Stomach smooth muscle (tissue), 2 donors: ENCODE results near the gene RC3H1.
"Not testable (repeated sequence)": the region's sequence is repeated elsewhere in the genome, so short reads cannot be mapped to it uniquely, and the experiment has no call there.

Experiments used
- H3K27ac ChIP-seq: one replicate; pipeline ENCODE4 v1.7.0; 2013; ENCODE audit warnings: mild to moderate bottlenecking, low read length, inconsistent platforms
- H3K27me3 ChIP-seq, 2 donors: one replicate each; pipeline ENCODE4 v1.7.0; 2013; ENCODE audit warnings: low read length in 2 of 2; ENCODE audit not compliant: insufficient read depth in 2 of 2, control insufficient read depth in 1 of 2
- H3K36me3 ChIP-seq, 2 donors: one replicate each; pipeline ENCODE4 v1.7.0; 2013; ENCODE audit warnings: low read length in 2 of 2; ENCODE audit not compliant: control insufficient read depth in 2 of 2, insufficient read depth in 2 of 2
- H3K4me1 ChIP-seq: one replicate; pipeline ENCODE4 v1.7.0; 2013; ENCODE audit warnings: low read length; ENCODE audit not compliant: control insufficient read depth, insufficient read depth
- H3K4me3 ChIP-seq, 2 donors: one replicate each; pipeline ENCODE4 v1.7.0; 2013; ENCODE audit warnings: low read length in 2 of 2
- H3K9ac ChIP-seq, 2 donors: one replicate each; pipeline ENCODE4 v1.7.0; 2013; ENCODE audit warnings: low read length in 2 of 2, mild to moderate bottlenecking in 1 of 2
- H3K9me3 ChIP-seq, 2 donors: one replicate each; pipeline ENCODE4 v1.7.0; 2013; ENCODE audit warnings: low read length in 2 of 2; ENCODE audit not compliant: control insufficient read depth in 2 of 2
- donor health status: healthy.
- donor health status: Pancreatic carcinoma.

The RC3H1 gene

GRCh38 chr1:174000371-174000770 lies 21.8 kb downstream of the RC3H1 start:
- Histone ChIP-seq H3K4me1 (no peaks in the 10 kb centered on the region), H3K27me3 (no peaks in the 10 kb centered on the region), H3K9ac (no peak overlapping the region), H3K27ac (no peak overlapping the region), H3K9me3 (no peaks in the 10 kb centered on the region), H3K36me3 (peaks cover 0 to 6% of the 10 kb centered on the region in 2 donors), H3K4me3 (no peak overlapping the region)

GRCh38 chr1:173997791-173998190 lies 24.4 kb downstream of the RC3H1 start:
- Histone ChIP-seq H3K36me3 (peaks cover under 1 to 7% of the 10 kb centered on the region in 2 donors), H3K27me3 (no peaks in the 10 kb centered on the region), H3K4me1 (no peaks in the 10 kb centered on the region), H3K9me3 (no peaks in the 10 kb centered on the region), H3K4me3 (no peak overlapping the region), H3K9ac (no peak overlapping the region), H3K27ac (no peak overlapping the region)

- Histone ChIP-seq H3K27ac (no peak overlapping the region), H3K4me3 (no peak overlapping the region), H3K9ac (no peak overlapping the region), H3K36me3 (peaks cover 7 to 15% of the 10 kb centered on the region in 2 donors), H3K4me1 (no peaks in the 10 kb centered on the region), H3K9me3 (no peaks in the 10 kb centered on the region), H3K27me3 (no peaks in the 10 kb centered on the region)
These were observed 25.2 kb downstream of the RC3H1 start for GRCh38 chr1:173996995-173997394.

- H3K9ac ChIP-seq = no peak overlapping the region
- H3K4me3 ChIP-seq = no peak overlapping the region
- no peaks in the 10 kb centered on the region for H3K4me1 ChIP-seq
- no peaks in the 10 kb centered on the region for H3K27me3 ChIP-seq
- no peak overlapping the region for H3K27ac ChIP-seq
- no peaks in the 10 kb centered on the region for H3K9me3 ChIP-seq
- peaks cover 7 to 27% of the 10 kb centered on the region in 2 donors for H3K36me3 ChIP-seq
These were observed 26.7 kb downstream of the RC3H1 start for GRCh38 chr1:173995475-173995874.

- not testable (repeated sequence) for H3K27ac ChIP-seq, H3K4me3 ChIP-seq, H3K9me3 ChIP-seq, H3K9ac ChIP-seq, H3K4me1 ChIP-seq, H3K27me3 ChIP-seq
- H3K36me3 ChIP-seq = peaks cover 7 to 32% of the 10 kb centered on the region in 2 donors
These were observed 28.2 kb downstream of the RC3H1 start for GRCh38 chr1:173993948-173994347.

GRCh38 chr1:173988068-173988467 lies 34.1 kb downstream of the RC3H1 start:
- no peaks in the 10 kb centered on the region for H3K9me3 ChIP-seq
- peaks cover 14 to 33% of the 10 kb centered on the region in 2 donors for H3K36me3 ChIP-seq
- no peak overlapping the region for H3K4me3 ChIP-seq
- H3K27me3 ChIP-seq = no peaks in the 10 kb centered on the region
- H3K4me1 ChIP-seq = no peaks in the 10 kb centered on the region
- no peak overlapping the region for H3K27ac ChIP-seq
- H3K9ac ChIP-seq = no peak overlapping the region

GRCh38 chr1:173986951-173987350 lies 35.2 kb downstream of the RC3H1 start:
- Histone ChIP-seq H3K4me3 (no peak overlapping the region), H3K9me3 (no peaks in the 10 kb centered on the region), H3K27me3 (no peaks in the 10 kb centered on the region), H3K9ac (no peak overlapping the region), H3K4me1 (no peaks in the 10 kb centered on the region), H3K36me3 (peaks cover 10 to 28% of the 10 kb centered on the region in 2 donors), H3K27ac (no peak overlapping the region)

- Histone ChIP-seq H3K27me3 (no peaks in the 10 kb centered on the region), H3K9ac (no peak overlapping the region), H3K4me3 (no peak overlapping the region), H3K4me1 (no peaks in the 10 kb centered on the region), H3K36me3 (peaks cover 23 to 31% of the 10 kb centered on the region in 2 donors), H3K27ac (no peak overlapping the region), H3K9me3 (no peaks in the 10 kb centered on the region)
These were observed 51.9 kb downstream of the RC3H1 start for GRCh38 chr1:173970252-173970651.

- H3K9ac ChIP-seq, H3K4me3 ChIP-seq, H3K27ac ChIP-seq, H3K9me3 ChIP-seq, H3K4me1 ChIP-seq, H3K27me3 ChIP-seq: not testable (repeated sequence)
- H3K36me3 ChIP-seq = peaks cover 28 to 34% of the 10 kb centered on the region in 2 donors
These were observed 56.3 kb downstream of the RC3H1 start for GRCh38 chr1:173965896-173966295.

GRCh38 chr1:173963477-173963876 lies 58.7 kb downstream of the RC3H1 start:
- H3K4me3 ChIP-seq = no peak overlapping the region
- H3K36me3 ChIP-seq = peaks cover 29 to 37% of the 10 kb centered on the region in 2 donors
- H3K9me3 ChIP-seq = no peaks in the 10 kb centered on the region
- H3K4me1 ChIP-seq = no peaks in the 10 kb centered on the region
- no peaks in the 10 kb centered on the region for H3K27me3 ChIP-seq
- no peak overlapping the region for H3K27ac ChIP-seq
- H3K9ac ChIP-seq = no peak overlapping the region

- no peak overlapping the region for H3K9ac ChIP-seq
- no peaks in the 10 kb centered on the region for H3K9me3 ChIP-seq
- H3K4me3 ChIP-seq = no peak overlapping the region
- H3K27ac ChIP-seq = no peak overlapping the region
- H3K4me1 ChIP-seq = no peaks in the 10 kb centered on the region
- no peaks in the 10 kb centered on the region for H3K27me3 ChIP-seq
- peaks cover 30 to 37% of the 10 kb centered on the region in 2 donors for H3K36me3 ChIP-seq
These were observed 61.5 kb downstream of the RC3H1 start for GRCh38 chr1:173960625-173961024.
